GM06990 (cell line): ENCODE data around the gene TMEM178B.

Source experiments
- DNase-seq: peaks from one replicate; pipeline ENCODE4 v3.0.0-alpha.2; 2011; ENCODE audit not compliant: insufficient read length; ENCODE audit errors: extremely low read depth
- H3K27me3 ChIP-seq: replicated peaks from 2 replicates; pipeline ENCODE4 v1.6.0; 2011; ENCODE audit warnings: low read length; ENCODE audit not compliant: control insufficient read depth, insufficient read depth
- H3K36me3 ChIP-seq: 2 replicates; pipeline ENCODE4 v1.5.1; 2011; ENCODE audit warnings: low read length; ENCODE audit not compliant: control insufficient read depth, insufficient read depth
- H3K4me3 ChIP-seq: replicated peaks from 2 replicates; pipeline ENCODE4 v1.5.1; 2011; ENCODE audit warnings: low read depth, mild to moderate bottlenecking, control low read depth, low read length
- CTCF ChIP-seq: IDR thresholded peaks from 2 replicates; pipeline ENCODE4 v1.5.1; 2011; ENCODE audit warnings: low read length, control low read depth, mild to moderate bottlenecking, inconsistent platforms; ENCODE audit not compliant: insufficient read depth, poor library complexity, severe bottlenecking

TMEM178B gene

GRCh38 chr7:141415999-141416398 lies 342.1 kb downstream of the TMEM178B start:
- no peaks in the 10 kb centered on the region for H3K36me3 ChIP-seq
- H3K27me3 ChIP-seq: no peaks in the 10 kb centered on the region; the same call in 1 of the 2 replicates
- H3K4me3 ChIP-seq: no peak overlapping the region
- DNase-seq: no peak
- no peak for TF ChIP-seq CTCF

GRCh38 chr7:141416650-141417270 lies 342.9 kb downstream of the TMEM178B start:
- Histone ChIP-seq H3K4me3 (no peak overlapping the region), H3K36me3 (no peaks in the 10 kb centered on the region), H3K27me3 (no peaks in the 10 kb centered on the region; the same call in 1 of the 2 replicates)
- TF ChIP-seq CTCF: no peak
- no peak for DNase-seq

- H3K36me3 ChIP-seq: no peaks in the 10 kb centered on the region
- DNase-seq: no peak
- TF ChIP-seq CTCF: no peak
Observed at GRCh38 chr7:141417506-141417905, 343.6 kb downstream of the TMEM178B start.

GRCh38 chr7:141418066-141418465 lies 344.2 kb downstream of the TMEM178B start:
- TF ChIP-seq CTCF: no peak
- Histone ChIP-seq H3K27me3 (no peaks in the 10 kb centered on the region; the same call in 1 of the 2 replicates), H3K4me3 (no peak overlapping the region), H3K36me3 (no peaks in the 10 kb centered on the region)
- no peak for DNase-seq

More at GRCh38 chr7:141417506-141417905, 343.6 kb downstream of the TMEM178B start:
- Histone ChIP-seq H3K4me3 (no peak overlapping the region), H3K27me3 (no peaks in the 10 kb centered on the region; the same call in 1 of the 2 replicates)

GRCh38 chr7:141421306-141421705 lies 347.4 kb downstream of the TMEM178B start:
- TF ChIP-seq CTCF: no peak
- Histone ChIP-seq H3K36me3 (no peaks in the 10 kb centered on the region), H3K27me3 (no peaks in the 10 kb centered on the region), H3K4me3 (no peak overlapping the region)
- DNase-seq: no peak

GRCh38 chr7:141427134-141427533 lies 353.3 kb downstream of the TMEM178B start:
- no peak for DNase-seq
- Histone ChIP-seq H3K36me3 (no peaks in the 10 kb centered on the region), H3K4me3 (no peak overlapping the region), H3K27me3 (no peaks in the 10 kb centered on the region; the same call in 1 of the 2 replicates)
- no peak for TF ChIP-seq CTCF
